CD4-positive, alpha-beta T cell treated with Interleukin-6 at 100 ng/mL for 8 hours (primary cell): ENCODE measurements around the gene LRRC71.
A peak's percentile ranks its signal among the peaks of the same experiment; 100 is the strongest.
"Not testable (repeated sequence)": the region's sequence is repeated elsewhere in the genome, so short reads cannot be mapped to it uniquely, and the experiment has no call there.

Experiments used
- DNase-seq: peaks from one replicate; pipeline ENCODE4 v3.0.0-alpha.2; 2020; ENCODE audit warnings: mixed read lengths, low spot score

Gene LRRC71

GRCh38 chr1:156905651-156906050 is 14.8 kb upstream of the LRRC71 start:
- DNase-seq = no peak

- no peak for DNase-seq
Observed at GRCh38 chr1:156906206-156906906, 14.1 kb upstream of the LRRC71 start.

DNA sequence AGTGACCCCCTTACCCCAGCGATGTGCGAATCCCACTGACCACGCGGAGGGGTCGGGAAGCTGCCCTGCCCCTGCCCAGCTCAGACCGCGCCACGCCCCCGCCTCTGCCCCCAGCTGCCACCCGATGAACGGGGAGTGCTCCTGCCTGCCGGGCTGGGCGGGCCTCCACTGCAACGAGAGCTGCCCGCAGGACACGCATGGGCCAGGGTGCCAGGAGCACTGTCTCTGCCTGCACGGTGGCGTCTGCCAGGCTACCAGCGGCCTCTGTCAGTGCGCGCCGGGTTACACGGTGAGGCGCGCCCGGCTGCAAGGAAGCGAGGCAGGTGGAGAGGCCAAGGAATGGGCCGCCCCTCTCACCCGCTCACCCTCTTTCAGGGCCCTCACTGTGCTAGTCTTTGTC is 11.9 kb upstream of the LRRC71 start:
- DNase-seq = no peak

- no peak for DNase-seq
Observed at GRCh38 chr1:156908955-156909354, 11.5 kb upstream of the LRRC71 start.

DNA sequence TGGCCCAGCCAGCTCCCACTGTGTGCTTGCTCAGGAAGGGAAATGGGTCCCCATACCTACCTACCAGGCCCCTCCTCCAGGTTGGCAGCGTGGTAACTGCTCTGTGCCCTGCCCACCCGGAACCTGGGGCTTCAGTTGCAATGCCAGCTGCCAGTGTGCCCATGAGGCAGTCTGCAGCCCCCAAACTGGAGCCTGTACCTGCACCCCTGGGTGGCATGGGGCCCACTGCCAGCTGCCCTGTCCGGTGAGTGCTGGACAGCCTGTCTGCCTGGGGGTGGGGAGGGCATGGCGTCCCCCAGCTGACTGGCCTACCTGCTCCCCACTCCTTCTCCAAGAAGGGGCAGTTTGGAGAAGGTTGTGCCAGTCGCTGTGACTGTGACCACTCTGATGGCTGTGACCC is 10.8 kb upstream of the LRRC71 start:
- no peak for DNase-seq

DNA sequence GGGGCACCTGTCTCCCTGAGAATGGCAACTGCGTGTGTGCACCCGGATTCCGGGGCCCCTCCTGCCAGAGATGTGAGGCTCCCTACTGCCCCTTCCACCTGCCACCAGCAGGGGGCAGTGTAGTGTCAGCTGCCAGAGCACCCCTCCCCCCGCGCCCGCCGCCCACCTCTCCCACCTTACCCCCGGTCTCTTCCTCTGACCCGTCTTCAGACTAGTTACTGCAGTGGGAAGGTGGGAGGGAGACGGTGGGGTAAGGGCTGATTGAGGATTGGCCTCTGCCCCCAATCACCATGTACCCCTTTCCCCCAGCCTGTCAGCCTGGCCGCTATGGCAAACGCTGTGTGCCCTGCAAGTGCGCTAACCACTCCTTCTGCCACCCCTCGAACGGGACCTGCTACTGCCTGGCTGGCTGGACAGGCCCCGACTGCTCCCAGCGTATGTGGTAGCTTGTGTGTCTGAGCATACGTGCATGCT is 10.1 kb upstream of the LRRC71 start:
- peak; percentile 43 for DNase-seq

DNA sequence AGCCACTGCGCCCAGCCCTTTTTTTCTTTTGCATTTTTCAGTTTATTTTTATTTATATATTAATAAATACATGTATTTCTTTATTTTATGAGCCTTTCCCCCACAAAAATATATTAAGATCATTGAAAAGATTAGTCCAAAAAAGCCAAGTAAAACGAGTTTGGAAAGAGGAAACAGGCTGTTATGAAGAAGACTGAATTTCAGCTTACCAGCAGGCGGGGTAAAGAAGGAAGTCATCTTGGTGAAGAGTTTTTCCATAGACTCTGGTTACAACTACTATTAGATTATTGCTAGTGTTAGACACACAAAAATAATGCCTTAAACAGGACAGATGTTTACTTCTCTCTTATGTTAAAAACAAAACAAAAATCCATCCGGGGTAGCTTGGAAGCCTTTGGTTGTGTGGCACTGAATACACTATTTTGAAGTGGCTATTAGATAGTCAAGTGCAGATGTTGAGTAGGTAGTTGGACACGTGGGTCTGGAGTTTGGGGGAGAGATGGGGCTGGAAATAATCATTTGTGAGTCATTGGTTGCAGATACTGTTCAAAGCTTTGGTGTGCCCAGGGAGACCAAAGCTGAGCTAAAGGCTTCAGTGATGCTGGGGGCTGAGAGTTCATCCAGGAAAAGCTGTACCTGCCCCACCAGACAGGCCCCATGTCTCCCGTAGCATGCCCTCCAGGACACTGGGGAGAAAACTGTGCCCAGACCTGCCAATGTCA is 8.7 kb upstream of the LRRC71 start:
- no peak for DNase-seq

DNA sequence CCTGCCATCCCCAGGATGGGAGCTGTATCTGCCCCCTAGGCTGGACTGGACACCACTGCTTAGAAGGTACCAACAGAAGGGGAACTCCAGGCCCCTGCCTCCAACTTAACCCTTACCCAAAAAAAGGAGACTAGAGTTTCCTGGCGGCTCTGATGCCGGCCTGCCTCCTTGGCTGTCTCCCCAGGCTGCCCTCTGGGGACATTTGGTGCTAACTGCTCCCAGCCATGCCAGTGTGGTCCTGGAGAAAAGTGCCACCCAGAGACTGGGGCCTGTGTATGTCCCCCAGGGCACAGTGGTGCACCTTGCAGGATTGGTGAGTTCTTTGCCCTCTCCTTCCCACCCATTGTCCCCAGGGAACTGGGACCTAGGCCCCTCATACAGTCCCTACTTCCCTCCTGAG is 8.1 kb upstream of the LRRC71 start:
- DNase-seq = no peak

DNA sequence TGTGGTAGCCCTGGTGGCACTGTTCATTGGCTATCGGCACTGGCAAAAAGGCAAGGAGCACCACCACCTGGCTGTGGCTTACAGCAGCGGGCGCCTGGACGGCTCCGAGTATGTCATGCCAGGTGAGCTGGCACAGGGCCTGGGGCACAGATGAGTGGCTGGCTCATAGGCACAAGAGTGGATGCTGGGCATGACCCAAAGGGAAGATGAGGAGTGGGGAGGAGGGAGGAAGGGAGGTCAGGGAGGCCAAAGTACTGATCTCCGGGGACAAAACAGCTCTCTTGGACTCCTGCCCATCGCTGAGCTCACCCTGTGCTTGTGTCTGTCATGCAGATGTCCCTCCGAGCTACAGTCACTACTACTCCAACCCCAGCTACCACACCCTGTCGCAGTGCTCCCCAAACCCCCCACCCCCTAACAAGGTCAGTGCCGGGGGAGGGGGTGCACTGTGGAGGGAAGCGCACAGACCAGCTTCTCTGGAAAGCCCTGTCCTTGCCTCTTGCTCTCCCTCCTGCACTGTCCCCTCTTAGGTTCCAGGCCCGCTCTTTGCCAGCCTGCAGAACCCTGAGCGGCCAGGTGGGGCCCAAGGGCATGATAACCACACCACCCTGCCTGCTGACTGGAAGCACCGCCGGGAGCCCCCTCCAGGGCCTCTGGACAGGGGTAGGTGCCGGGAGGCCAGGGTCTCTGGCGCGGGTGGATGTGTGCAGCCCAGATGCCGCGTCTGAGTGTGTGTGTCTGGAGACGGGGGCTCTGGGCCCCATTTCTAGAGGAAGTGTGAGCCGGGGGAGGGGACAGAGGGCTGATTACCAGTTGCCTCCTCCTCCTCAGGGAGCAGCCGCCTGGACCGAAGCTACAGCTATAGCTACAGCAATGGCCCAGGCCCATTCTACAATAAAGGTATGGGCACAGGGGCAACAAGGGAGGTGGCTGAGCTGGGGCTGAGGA is 7.3 kb upstream of the LRRC71 start:
- no peak for DNase-seq

- no peak for DNase-seq
Observed at GRCh38 chr1:156913809-156914387, 6.5 kb upstream of the LRRC71 start.

DNA sequence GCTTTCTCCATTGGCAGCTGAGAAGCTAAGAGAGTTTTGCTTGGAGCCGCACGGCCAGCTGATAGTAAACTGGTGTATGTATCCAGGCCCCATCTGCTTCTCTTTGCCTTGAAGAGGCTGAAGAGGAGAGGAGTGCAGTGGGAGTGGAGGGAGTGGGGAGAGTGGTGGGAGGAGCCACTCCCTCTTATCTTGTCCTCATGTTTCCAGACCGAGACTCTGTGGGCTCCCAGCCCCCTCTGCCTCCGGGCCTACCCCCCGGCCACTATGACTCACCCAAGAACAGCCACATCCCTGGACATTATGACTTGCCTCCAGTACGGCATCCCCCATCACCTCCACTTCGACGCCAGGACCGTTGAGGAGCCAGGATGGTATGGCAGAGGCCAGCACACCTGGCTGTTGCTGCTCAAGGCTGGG is 6.0 kb upstream of the LRRC71 start:
- DNase-seq = no peak

GRCh38 chr1:156921053-156921529 is 659 bp downstream of the LRRC71 start:
- DNase-seq = no peak

GRCh38 chr1:156922986-156923669 is 2.7 kb downstream of the LRRC71 start:
- DNase-seq = no peak

- no peak for DNase-seq
Observed at GRCh38 chr1:156923670-156924477, 3.4 kb downstream of the LRRC71 start.

DNA sequence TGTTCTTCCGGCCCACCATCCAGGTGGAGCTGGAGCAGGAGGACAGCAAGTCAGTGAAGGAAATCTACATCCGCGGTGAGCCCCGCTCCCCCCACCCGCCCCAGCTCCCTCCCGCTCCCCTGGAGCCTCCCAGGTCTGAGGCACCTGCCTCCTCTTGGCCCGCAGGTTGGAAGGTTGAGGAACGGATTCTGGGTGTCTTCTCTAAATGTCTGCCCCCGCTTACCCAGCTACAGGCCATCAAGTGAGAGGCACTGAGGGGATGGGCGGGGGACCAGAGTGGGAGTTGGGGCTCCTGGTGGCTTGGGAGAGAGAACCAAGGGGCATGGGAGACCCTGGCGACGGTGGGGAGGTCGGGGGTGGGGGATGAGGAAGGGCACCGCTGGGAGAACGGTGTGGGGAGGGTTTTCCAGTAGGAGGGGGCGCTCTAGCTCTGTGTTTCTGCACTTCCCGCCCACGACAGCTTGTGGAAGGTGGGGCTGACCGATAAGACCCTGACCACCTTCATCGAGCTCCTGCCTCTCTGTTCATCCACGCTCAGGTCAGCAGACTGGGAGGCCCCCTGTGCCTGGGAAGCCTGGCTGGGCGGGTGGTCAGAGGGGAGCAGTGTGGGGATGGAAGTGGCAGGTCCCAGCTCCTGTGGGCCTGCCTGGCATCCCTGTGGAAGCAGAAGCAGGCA is 4.2 kb downstream of the LRRC71 start:
- no peak for DNase-seq

- no peak for DNase-seq
Observed at GRCh38 chr1:156925154-156926010, 5.0 kb downstream of the LRRC71 start.

GRCh38 chr1:156926175-156926574 is 5.7 kb downstream of the LRRC71 start:
- DNase-seq = no peak

DNA sequence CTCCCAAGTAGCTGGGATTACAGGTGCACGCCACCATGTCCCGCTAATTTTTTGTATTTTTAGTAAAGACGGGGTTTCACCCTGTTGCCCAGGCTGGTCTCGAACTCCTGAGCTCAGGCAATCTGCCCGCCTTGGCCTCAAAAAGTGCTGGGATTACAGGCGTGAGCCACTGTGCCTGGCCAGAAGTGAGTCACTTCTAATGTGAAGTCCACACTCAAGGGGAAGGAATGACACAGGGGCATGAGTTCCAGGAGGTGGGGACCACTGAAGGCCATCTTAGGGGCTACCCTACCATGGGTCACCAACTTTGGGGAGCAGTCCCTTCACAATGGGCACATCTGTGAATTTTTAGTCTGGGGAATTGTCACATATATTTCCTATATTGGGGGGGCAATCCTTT is 6.3 kb downstream of the LRRC71 start:
- not testable (repeated sequence) for DNase-seq
